ENCODE results near the gene FIP1L1.
"Not testable (repeated sequence)": the region's sequence is repeated elsewhere in the genome, so short reads cannot be mapped to it uniquely, and the experiment has no call there.

FIP1L1 gene

GRCh38 chr4:53377319-53378170, at the start of gene FIP1L1:
Gene FIP1L1 (plus strand): TSS chr4:53377641. CDS start chr4:53377839, 198 bp downstream.
- DNase-seq, result peak; percentile 96

GRCh38 chr4:53334916-53335315, 42.5 kb upstream of the FIP1L1 start:
- DNase-seq, result not testable (repeated sequence)

DNA sequence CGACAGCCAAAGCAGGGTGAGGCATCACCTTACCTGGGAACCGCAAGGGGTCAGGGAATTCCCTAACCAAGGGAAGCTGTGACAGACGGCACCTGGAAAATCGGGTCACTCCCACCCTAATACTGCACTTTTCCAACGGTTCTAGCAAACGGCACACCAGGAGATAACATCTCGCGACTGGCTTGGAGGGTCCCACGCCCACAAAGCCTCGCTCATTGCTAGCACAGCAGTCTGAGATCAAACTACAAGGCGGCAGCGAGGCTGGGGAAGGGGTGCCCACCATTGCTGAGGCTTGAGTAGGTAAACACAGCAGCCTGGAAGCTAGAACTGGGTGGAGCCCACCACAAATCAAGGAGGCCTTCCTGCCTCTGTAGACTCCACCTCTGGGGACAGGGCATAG, 37.3 kb upstream of the FIP1L1 start:
- DNase-seq, result not testable (repeated sequence)

DNA sequence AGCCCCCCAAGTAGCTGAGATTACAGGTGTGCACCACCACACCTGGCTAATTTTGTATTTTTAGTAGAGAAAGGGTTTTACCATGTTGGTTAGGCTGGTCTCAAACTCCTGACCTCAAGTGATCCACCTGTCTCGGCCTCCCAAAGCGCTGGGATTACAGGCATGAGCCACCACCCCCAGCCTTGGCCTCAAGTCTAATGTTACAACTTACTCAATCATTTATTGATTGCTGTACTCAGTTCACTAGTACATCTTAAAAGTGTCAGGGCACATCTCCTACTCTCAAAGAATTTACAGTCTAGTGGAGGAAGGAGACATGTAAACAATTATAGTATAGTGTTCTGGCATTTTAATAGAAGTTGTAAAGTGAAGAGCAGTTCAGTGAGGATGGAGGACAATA, 31.0 kb upstream of the FIP1L1 start:
- DNase-seq, result not testable (repeated sequence)

DNA sequence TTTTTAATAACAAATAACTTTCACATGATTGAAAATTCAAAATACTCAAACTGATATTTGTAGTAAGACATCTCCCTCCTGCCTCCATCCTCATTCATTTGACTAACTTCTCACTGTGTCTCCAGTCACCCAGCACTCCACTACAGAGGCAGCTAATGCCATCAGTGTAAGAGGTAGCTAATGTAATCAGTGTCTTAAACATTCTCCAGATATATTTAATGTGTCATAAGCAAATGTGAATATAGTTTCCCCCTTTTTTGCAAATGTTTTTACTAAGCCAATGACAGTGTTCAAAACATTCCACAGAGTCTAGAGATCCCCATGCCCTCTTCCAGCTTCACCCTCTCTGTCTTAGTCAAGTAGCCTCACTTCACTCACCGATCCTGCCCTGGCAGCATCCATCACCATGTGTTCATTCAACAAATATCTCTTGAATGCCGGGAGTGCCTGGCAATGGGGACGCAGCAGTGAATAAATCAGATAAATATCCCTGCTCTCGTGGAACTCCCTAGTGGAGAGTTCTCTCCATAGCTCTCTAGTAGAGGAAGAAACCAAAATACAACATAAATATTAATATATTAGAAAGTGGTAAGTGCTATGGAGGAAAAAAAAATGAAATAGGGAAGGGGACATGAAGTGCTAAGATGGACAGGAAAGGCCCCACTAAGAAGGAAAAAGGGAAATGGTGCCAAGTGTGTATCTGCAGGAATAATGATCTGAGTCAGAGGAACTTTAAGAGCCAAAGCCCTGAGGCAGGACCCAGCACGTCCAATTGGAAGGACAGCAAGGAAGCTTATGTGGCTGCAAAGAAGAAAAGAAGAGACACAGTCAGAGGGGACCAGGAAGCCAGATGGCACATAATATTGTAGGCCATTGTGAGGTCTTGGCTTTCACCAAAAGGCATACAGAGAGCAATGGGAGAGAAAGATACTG, 30.3 kb upstream of the FIP1L1 start:
- DNase-seq, result no peak

DNA sequence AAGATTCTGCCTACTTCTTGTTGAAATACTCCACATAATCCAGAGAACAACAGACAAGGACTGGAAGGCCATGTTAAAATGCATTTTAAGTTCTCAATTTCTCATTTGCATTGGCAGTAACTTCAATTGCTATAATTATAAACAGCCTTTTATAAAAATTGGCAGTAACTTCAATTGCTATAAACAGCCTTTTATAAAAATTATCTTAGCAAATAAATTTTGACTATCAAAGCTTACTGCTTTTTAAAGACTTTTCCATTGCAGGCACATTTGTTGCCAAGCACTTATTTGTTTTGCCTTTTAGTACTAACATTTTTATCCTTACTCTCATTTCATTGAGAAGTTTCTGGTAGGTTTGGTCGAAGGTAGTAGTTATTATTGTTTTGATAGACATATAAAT, 29.4 kb upstream of the FIP1L1 start:
- no peak for DNase-seq

DNA sequence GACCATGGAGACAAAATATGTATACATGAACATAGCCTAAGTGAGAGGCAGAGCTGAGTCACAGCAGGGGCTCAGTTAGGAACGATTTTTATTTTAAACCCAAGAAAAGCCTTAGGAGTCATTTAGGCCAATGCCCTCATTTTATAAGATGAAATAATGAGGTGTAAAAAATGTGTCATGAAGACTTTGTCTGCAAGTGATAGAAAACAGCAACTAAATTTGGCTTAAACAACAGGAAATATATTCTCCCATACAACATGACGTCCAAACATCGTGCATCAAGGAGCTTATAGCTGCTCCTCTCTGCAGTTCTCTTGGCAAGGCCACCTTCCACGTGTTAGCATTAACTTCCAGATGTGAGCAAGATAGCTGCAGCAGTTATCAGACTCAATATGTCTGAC, 28.4 kb upstream of the FIP1L1 start:
- DNase-seq, result no peak

- DNase-seq, result no peak
These were observed 23.3 kb upstream of the FIP1L1 start for GRCh38 chr4:53354012-53354722.

- DNase-seq, result no peak
These were observed 21.4 kb upstream of the FIP1L1 start for GRCh38 chr4:53355930-53356521.

DNA sequence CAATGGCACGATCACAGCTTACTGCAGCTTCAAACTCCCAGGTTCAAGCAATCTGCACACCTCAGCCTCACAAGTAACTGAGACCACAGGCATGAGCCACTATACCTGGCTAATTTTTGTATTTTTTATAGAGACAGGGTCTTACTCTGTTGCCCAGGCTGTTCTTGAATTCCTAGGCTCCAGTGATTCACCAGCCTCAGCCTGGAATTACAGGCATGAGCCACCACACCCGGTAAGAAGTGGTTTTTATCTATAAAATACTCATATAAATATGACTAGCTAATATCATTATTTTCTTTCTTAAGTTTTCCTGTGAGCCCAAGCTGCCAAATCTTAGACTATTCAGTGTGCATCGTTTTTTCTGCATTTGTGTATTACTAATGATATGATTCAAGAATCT, 16.0 kb upstream of the FIP1L1 start:
- no peak for DNase-seq

DNA sequence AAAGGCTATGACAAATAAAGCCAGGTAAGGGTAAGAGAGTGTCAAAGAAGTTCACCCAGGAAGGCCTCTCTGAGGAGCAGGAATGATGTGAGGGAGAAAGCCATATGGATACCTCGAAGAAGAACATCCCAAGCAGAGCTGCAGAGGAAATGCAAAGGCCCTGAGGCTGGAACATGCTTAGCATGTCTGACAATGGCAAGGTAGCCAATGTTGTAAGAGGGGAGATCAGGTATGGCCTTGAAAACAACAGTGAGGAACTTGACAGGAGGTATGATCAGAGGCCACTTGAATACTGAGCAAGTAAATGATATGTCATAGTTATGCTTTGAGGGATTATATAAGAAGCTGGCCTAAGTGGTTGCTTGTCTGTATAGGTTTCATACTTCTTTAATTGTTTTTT, 15.3 kb upstream of the FIP1L1 start:
- DNase-seq, result no peak

DNA sequence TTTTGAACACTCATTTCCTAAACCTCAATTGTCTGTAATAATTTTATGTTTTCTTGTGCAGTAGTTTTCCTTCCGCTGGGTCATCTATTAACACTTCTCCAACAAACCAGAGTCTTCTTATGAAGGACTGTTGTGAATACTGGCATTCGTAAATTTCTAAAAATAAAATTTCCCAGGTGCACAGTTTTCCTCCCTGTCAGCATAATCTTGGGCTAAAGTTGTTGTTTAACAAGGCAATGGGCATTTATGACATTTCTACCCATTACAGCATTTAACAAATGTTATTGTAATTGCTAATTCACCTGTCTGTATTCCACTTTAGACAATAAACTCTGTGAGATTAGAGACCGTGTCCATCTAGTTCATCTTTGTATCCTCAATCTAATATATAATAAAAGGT, 12.8 kb upstream of the FIP1L1 start:
- no peak for DNase-seq

DNA sequence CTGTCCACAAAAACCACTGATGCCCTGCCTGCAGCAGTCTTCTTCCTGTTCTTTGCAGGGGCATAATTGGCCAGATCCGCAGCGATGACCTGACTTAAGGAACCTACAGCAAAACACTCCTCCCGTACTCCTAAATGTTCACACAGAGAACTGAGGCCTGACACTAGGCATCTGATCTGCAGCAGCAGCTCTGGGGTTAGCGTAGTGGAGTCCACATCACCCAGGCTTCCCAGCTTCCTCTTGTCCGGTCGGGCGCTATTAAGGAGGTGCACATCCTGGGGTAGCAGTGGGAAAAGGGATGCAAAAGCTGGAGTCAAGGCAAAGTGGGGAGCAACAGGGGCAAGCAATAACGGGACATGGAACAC, 12.3 kb upstream of the FIP1L1 start:
- DNase-seq, result peak; percentile 67

DNA sequence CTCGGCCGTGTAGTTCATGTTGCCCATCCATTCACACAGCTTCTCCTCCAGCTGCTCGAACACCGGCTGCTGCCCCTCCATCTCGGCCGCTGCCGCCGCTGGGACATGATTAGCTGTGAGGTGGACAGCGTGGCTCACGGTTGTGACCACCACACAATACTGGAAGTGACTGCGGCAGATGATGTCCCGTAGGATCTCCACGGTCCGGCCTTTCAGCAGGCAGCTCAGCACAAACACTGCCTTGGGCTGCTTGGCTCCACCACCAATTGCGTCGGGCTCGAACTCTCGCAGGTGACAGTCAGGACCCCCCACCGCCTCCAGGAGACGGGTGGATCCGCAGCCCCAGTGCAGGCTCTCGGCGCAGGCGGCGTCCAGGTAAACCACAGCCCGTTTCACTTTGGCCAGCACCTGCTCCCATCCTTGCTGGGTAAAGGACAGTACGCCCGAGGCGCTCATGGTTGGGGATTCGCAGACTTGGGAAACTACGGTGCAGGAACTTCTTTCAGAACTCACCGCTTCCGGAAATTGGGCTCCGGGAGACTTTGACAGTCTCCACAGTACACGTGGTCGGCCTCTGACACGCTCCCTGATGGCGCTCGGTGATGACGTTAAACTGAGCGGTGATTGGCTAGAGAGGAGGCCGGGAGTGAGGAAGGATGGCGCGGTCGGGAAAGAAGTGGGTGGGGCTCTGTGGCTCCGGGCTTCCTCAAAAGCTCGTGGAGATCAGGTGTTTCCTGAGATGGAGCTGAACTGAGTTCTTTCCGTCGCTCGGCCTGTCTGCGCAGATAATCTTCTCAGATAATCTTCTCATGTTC, 11.7 kb upstream of the FIP1L1 start, which contains the start of gene SCFD2:
TSS of gene SCFD2 (minus strand) at position 576 of the 815 bp plus-strand sequence.
- peak; percentile 99 for DNase-seq

DNA sequence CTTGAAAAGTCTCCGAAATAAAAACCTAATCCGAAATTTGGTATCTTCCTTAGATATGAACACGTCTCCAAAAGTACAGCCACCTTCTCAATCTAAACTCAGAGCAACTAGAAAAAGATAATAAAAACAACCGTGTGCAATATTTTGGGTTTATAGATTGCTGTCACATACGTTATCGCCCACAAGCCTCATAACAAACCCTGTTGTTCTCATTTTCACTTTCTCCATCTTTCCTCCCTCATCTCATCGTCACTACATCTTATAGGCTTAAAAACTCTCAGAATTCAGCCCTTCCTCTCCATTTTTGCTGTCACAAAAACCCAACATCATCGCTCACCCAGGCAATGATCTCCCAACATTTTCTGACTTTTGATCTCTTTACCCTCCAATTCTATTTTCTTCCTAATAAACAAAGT, 11.1 kb upstream of the FIP1L1 start:
- DNase-seq, result no peak

DNA sequence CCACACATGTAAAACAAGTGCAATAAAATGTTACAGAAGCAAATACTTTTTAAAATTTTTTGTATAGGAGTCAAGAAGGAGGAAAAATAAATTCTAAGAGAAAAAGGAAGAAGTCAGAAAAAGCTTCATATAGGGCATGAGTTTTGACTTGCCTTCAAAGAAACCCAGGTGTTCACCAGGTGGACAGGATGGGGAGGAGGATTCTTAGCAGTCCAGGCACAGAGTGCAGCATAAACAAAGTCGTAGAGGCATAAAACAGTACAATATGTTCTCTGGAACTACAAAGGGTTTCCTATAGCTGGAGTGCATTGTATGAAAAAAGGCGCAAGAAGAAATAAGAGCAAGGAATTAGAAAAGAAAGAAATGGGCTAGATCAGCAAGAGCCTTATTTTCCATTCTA, 9.7 kb upstream of the FIP1L1 start:
- no peak for DNase-seq

- no peak for DNase-seq
These were observed 6.4 kb upstream of the FIP1L1 start for GRCh38 chr4:53371049-53371448.

- no peak for DNase-seq
These were observed 5.5 kb upstream of the FIP1L1 start for GRCh38 chr4:53371843-53372521.

DNA sequence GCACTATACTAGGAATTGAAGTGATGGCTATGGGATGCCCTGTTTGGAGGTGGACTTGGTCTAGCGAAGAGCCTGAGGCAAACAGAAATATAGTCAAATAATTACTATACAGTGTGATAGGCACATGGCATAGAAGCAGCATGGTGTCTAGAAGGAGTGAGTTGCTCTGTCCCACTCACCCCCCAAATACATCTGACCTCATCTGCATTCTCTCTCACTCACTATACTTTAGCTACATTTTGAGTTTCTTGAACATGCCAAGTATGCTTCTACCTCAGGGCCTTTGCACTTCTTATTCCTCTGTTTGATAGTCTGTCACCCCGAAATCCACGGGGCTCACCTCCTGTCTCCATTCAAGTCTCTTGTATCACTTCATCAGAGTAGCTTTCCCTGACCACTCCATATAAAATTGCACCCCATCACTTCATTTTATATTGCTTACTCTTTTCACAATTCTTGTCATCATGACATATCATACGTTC, 2.6 kb upstream of the FIP1L1 start:
- DNase-seq, result no peak

DNA sequence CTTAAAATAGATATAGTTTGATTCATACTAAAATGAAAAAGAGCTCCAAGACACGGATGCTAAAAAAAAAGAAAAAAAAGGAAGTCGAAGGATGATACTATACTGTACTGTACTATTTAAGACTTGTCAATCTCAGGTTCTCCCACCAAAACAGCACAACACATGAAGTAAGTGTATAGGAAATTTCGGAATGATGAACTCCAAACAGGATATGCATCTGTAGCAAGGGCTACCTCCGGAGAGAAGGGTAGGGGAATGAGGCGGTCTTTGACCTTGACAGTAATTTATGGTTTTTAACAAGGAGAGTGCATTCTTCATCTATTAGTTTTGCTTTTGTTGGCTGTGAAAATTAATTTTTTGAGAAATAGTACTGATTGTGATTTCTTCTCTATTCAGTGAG, 541 bp upstream of the FIP1L1 start:
- peak; percentile 5 for DNase-seq

DNA sequence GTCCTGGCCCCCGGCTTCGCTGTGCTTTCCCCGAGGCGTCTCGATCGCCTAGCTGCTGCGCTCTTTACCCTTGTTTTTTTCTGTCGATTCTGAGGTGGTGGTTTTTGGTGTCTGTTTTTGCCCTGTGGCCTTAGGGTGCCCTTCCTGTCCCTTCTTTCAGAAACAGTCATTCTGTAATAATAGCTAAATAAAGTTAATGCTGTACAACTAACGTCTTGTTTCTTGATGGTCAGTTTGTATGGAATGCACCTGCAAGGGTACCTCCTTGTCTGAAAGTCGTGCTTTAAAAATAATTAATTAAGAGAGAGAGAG, 686 bp downstream of the FIP1L1 start:
- DNase-seq, result no peak

Measured in NCI-H146 (cell line).